ENCODE data around the gene ARV1.

Gene ARV1

DNA sequence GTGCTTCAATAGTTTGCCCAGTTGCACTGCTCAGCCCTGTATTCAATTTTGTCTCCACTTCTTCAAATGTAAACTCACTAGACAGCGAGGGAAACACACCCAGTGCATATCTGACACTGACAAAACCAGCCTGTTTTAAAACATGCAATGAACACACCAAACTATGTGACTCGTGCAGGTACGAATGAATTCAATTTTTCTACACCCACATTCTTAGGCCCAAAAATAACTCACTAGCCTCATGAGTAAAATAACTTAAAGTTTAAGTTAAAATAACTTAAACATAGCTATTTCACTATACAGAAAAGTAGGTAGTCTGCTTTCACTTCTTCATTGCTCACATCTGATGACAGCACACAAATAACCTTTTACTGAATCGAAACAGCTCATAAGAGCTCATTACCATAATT, 21.3 kb upstream of the ARV1 start:
- TF ChIP-seq, protein P1, sequence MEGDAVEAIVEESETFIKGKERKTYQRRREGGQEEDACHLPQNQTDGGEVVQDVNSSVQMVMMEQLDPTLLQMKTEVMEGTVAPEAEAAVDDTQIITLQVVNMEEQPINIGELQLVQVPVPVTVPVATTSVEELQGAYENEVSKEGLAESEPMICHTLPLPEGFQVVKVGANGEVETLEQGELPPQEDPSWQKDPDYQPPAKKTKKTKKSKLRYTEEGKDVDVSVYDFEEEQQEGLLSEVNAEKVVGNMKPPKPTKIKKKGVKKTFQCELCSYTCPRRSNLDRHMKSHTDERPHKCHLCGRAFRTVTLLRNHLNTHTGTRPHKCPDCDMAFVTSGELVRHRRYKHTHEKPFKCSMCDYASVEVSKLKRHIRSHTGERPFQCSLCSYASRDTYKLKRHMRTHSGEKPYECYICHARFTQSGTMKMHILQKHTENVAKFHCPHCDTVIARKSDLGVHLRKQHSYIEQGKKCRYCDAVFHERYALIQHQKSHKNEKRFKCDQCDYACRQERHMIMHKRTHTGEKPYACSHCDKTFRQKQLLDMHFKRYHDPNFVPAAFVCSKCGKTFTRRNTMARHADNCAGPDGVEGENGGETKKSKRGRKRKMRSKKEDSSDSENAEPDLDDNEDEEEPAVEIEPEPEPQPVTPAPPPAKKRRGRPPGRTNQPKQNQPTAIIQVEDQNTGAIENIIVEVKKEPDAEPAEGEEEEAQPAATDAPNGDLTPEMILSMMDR (IDR thresholded peaks at IDR 0.05; ENCODE audit: control insufficient read depth, insufficient read depth, low read depth, low read length, missing control alignments): no peak

DNA sequence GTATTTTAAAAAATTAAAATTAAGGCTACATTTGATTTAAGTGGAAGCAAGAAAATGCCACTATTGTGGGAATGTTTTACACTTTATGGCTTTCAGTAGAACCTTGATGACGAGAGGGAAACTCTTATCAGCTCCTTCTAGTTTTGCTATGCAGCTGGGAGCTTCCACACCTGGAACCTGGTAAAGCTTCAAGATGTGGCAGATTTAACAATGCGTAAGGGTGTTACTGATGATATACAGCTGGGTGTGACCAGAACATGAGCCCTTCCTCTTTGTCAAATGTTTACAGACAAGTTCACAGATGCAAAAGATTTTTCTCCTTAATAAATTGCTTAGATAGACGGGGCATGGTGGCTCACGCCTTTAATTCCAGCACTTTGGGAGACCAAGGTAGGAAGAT, 20.5 kb upstream of the ARV1 start:
- TF ChIP-seq, protein P1 (IDR thresholded peaks at IDR 0.05; ENCODE audit: control insufficient read depth, insufficient read depth, low read depth, low read length, missing control alignments): no peak
- H3K4me3 ChIP-seq (ENCODE audit: control insufficient read depth, low read depth, low read length): no peak overlapping the region
- no peak for DNase-seq (ENCODE audit: low read depth)

More for the DNA sequence above, 21.3 kb upstream of the ARV1 start:
- no peak for DNase-seq (ENCODE audit: low read depth)
- H3K4me3 ChIP-seq (ENCODE audit: control insufficient read depth, low read depth, low read length): no peak overlapping the region

DNA sequence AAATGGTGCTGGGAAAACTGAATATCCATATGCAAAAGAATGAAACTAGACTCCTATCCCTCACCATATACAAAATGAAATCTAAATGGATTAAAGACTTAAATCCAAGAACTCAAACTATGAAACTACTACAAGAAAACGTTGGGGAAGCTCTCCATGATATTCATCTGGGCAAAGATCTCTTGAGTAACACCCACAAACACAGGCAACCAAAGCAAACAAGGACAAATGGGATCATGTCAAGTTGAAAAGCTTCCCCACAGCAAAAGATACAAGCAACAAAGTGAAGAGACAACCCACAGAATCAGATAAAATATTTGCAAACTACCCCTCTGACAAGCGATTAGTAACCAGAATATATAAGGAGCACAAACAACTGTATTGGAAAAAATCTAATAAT, 14.0 kb upstream of the ARV1 start:
- TF ChIP-seq, protein P1 (IDR thresholded peaks at IDR 0.05; ENCODE audit: control insufficient read depth, insufficient read depth, low read depth, low read length, missing control alignments): no peak
- no peak overlapping the region for H3K4me3 ChIP-seq (ENCODE audit: control insufficient read depth, low read depth, low read length)
- no peak for DNase-seq (ENCODE audit: low read depth)

DNA sequence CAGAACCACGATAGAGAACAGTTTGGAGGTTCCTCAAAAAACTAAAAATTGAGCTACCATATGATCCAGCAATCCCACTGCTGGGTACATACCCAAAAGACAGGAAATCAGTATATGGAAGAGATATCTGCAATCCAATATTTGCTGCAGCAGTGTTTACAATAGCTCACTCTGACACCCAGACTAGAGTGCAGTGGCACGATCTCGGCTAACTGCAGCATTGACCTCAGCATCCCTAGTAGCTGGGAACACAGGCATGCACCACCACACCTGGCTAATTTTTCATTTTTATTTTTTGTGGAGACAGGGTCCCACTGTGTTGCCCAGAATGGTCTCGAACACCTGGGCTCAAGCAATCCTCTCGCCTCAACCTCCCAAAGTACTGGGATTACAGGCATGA, 13.4 kb upstream of the ARV1 start:
- H3K4me3 ChIP-seq (ENCODE audit: control insufficient read depth, low read depth, low read length): no peak overlapping the region
- TF ChIP-seq, protein P1 (IDR thresholded peaks at IDR 0.05; ENCODE audit: control insufficient read depth, insufficient read depth, low read depth, low read length, missing control alignments): no peak
- no peak for DNase-seq (ENCODE audit: low read depth)

DNA sequence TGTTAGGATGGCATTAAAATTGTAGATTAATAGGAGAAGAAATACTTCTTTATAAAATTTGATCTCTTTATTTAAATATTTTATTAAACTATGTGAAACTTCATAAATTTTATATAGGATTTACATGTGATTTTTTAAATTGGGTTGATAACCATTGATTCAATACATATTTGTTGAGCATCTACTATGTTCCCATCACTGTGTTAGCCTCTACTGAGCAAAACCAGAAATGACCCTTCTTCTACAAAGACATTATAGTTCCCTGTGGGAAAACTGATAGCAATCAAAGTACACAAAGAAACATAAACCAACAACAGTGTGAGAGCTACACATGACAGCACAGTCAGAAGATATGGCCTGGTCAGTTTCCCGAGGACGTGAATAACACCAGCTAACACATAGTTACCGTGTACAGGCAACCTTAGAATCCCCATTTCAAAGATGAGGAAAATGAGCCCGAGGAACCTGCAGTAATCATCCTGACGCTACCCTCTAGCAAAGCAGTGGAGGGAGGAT, 12.5 kb upstream of the ARV1 start:
- DNase-seq (ENCODE audit: low read depth): no peak
- TF ChIP-seq, protein P1 (IDR thresholded peaks at IDR 0.05; ENCODE audit: control insufficient read depth, insufficient read depth, low read depth, low read length, missing control alignments): no peak
- no peak overlapping the region for H3K4me3 ChIP-seq (ENCODE audit: control insufficient read depth, low read depth, low read length)

DNA sequence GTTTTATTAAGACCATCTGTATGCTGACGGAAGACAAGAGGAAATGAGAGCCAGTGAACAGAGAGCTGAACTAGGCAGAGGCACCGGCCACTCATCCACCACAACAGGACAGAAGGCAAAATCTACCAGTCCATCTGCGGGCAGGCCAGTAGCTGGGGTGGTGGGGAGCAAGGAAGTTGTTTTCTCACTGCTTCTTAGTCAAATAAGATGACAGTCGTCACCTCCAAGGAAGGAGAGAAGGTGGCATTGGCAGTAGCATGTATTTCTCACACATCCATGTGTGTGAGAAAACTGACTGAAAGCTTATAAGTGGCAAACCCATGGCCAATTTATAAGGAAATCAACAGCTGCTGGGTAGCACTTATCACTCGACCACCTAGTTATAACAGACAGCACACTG, 8.5 kb upstream of the ARV1 start:
- H3K4me3 ChIP-seq (ENCODE audit: control insufficient read depth, low read depth, low read length): no peak overlapping the region
- no peak for DNase-seq (ENCODE audit: low read depth)
- TF ChIP-seq, protein P1 (IDR thresholded peaks at IDR 0.05; ENCODE audit: control insufficient read depth, insufficient read depth, low read depth, low read length, missing control alignments): no peak

DNA sequence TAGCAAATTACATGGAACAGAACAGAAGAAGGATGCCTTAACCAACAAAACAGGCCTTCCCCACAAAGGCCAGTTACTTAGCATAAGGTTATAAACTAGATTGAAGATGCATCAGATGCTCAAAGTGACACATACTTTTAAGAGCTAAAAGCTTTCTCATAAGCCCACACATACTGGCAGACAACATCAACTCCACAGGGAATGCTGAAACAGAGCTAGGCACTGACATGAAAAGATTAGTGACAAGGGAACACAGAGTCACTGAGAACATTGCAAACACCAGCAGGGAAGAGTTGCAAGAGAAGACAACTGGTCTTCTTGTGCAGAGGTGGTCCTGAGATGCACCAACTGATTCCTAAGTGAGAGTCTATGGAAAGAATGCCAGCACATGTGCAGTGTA, 7.1 kb upstream of the ARV1 start:
- DNase-seq (ENCODE audit: low read depth): no peak
- H3K4me3 ChIP-seq (ENCODE audit: control insufficient read depth, low read depth, low read length): no peak overlapping the region
- TF ChIP-seq, protein P1 (IDR thresholded peaks at IDR 0.05; ENCODE audit: control insufficient read depth, insufficient read depth, low read depth, low read length, missing control alignments): no peak
